Measurements from ENCODE around the gene MKNK1.

Gene MKNK1

GRCh38 chr1:46618754-46619415 lies 14.8 kb upstream of the MKNK1 start:
- DNase-seq = no peak

DNA sequence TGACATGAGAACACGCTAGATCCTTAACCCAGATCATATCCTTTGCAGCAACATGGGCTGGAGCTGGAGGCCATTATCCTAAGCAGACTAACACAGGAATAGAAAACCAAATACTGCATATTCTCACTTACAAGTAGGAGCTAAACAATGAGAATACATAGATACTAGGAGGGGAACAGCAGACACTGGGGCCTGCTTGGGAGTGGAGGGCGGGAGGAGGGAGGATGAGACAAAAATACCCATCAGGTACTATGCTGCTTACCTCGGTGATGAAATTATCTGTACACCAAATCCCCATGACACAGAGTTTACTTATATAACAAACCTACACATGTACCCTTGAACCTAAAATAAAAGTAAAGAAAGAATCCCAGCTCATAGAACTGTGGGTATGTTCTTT lies 13.8 kb upstream of the MKNK1 start:
- DNase-seq = no peak

GRCh38 chr1:46617108-46617800 lies 13.2 kb upstream of the MKNK1 start:
- no peak for DNase-seq

- peak; percentile 69 for DNase-seq
These were observed 12.4 kb upstream of the MKNK1 start, which contains the start of gene MOB3C for GRCh38 chr1:46616277-46617107. TSS of gene MOB3C (minus strand) at chr1:46616811. CDS start at chr1:46613321, 3,490 bp downstream.

- peak; percentile 18 for DNase-seq
These were observed 11.7 kb upstream of the MKNK1 start for GRCh38 chr1:46615735-46616134.

- no peak for DNase-seq
These were observed 11.0 kb upstream of the MKNK1 start for GRCh38 chr1:46615088-46615487.

GRCh38 chr1:46614604-46614984 lies 10.5 kb upstream of the MKNK1 start:
- no peak for DNase-seq

- DNase-seq = peak; percentile 38
These were observed 9.9 kb upstream of the MKNK1 start for GRCh38 chr1:46613661-46614603.

DNA sequence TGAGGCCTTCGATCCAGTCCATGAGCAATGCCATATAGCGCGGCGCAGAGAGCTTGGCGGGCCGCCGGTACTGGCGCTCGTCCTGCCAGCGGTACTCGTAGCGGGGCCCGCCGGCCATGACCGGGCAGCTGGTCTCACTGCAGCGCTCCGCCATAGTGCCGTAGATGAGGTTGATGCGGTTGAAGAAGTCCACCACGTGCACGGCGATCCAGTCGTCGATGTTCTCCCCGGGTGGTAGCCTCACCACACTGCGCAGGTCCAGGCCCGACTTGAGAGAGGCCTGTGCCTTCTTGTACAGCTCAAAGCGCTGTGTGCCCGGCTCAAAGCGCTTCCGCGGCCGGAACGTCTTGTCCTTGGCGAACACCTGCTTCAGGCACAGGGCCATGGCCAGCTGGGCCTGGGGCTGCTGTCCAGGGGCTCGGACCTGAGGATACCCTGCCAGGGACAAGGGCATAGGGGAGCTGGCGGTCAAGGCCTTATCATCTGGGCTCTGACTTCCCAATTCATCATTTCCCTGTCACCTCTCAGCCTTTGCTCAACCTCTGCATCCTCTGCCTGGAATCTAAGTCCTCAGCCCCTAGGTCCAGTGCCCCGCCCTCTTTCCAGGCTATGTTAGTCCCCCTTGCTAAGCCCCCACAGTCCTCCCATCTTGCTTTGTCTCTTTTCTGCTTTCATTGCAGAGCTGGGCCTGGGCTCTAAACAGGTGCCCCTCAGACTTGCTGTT lies 9.0 kb upstream of the MKNK1 start:
- no peak for DNase-seq

DNA sequence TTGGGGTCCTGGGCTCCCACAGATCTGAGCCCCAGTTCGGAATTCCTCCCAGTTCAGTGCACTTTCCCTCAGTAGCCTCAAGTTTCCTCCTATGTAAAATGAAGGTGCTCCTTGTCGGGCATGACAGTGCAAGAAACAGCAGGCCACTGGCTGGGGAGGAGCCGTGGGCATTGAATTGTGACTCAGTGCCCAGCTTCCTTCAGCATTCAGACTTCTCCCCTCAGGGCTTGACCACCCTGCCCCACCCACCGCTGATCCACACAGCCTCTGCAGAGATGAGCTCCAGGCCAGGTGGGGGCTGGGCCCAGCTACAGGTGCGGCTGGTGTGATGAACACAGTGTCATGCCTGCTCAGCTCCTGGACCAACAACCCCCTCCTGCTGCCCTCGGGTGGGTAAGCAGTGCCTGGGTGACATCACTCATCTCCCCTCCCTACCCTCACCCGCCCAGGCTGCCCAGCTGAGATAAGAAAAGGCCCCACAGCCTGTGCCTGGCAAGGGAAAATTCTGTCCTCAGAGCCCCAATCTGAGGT lies 7.7 kb upstream of the MKNK1 start:
- no peak for DNase-seq

- no peak for DNase-seq
These were observed 3.5 kb upstream of the MKNK1 start for GRCh38 chr1:46607345-46608130.

DNA sequence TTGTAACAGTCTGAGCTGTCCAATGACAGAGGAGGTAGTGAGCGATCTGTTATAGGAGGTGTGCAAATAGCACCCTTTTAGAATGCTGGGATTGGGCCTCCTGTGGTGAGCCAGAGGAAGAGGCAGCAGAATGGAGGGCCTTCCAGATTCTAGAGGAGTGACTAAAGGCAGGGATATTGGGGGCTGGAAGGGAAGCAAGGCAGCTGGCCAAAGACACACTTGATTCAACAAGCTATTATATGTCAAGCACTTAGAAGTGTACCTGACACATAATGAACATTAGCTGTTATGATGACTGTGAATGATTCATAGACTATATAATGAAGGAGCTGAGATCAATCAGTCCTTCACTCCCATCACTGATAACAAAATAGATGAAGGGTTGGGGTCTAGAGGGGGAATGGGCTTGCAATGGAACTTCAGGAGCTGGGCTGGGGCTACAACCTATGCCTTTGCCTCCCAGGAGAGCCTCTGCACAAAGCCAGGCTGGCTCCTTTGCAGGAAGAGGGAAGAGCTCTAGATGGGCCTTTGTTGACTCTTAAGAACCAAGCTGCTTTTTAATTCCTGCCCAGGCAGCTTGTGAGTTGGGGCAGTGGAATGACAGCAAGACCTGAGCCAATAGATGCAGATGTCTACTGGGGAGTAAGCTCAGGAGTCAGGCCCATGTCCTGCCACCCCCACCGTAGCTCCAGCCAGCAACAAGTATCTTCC lies 2.3 kb upstream of the MKNK1 start:
- DNase-seq = no peak

DNA sequence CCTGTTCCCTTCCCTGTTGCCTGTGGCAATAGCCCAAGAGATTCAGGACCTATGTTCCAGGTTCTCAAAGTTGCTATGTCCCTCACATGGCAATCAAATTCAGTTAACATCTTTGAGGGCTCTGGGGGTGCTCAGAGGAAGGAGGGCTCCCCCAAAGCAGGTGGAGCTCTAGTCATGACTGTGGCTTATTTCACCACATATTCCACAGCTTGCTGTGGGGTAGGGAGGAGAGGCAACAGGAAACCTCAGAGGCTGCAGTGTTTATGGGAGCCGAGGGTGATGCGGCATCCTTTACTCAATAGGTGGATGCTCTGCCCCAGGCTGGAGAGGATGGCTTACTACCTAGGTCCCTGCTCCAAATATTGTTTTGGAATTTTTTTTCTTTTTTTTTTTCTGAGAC lies 1.2 kb upstream of the MKNK1 start:
- no peak for DNase-seq

- DNase-seq = no peak
These were observed 599 bp downstream of the MKNK1 start for GRCh38 chr1:46603481-46603857.

GRCh38 chr1:46601257-46602007 lies 2.6 kb downstream of the MKNK1 start:
- no peak for DNase-seq

GRCh38 chr1:46599059-46599970 lies 4.8 kb downstream of the MKNK1 start:
- DNase-seq = no peak

GRCh38 chr1:46596846-46597245 lies 7.2 kb downstream of the MKNK1 start:
- no peak for DNase-seq

- no peak for DNase-seq
These were observed 8.0 kb downstream of the MKNK1 start for GRCh38 chr1:46596036-46596435.
